GM23338 (cell line): Measurements from ENCODE around the gene RSPH3. TPM values are rescaled to one million over a fixed set of nuclear protein-coding genes. Genes with fewer than 3 reads are reported as not detected.

Source experiments
- CREB1 ChIP-seq: fragments of 250-450 bp; sonication (Bioruptor Pico); IDR thresholded peaks from 2 replicates; pipeline ENCODE4 v1.5.0; 2020; ENCODE audit warnings: low read depth, mild to moderate bottlenecking, moderate library complexity
- NANOG ChIP-seq: IDR thresholded peaks from 2 replicates; pipeline ENCODE4 v1.6.1; 2016; ENCODE audit warnings: antibody characterized with exemption, borderline replicate concordance
- polyA plus RNA-seq: library from polyadenylated mRNA; unstranded; fragments of >200 nt; fragmentation: Nextera tagmentation; extraction: Ambion mirVana; gene quantifications from 2 replicates; pipeline ENCODE4 v1.2.1, GENCODE V29; 2016
- total RNA-seq: library from RNA; depleted of rRNA; stranded (reverse); fragments of >200 nt; shearing (Covaris generic); gene quantifications from 2 replicates; pipeline ENCODE4 v1.2.3, GENCODE V29; 2014
- TF ChIP-seq, protein P1 (sequence below): fragments of 250-450 bp; sonication (Bioruptor Pico); IDR thresholded peaks from 2 replicates; pipeline ENCODE4 v1.5.0; 2020; ENCODE audit warnings: mild to moderate bottlenecking, moderate library complexity
- TF ChIP-seq, protein P2 (sequence below), 2 experiments: fragments of 200-600 bp in 1 of 2; sonication (generic) in 1 of 2; conservative IDR thresholded peaks; 2 replicates each; pipeline versions ENCODE4 v1.5.1 to v1.6.1; 2016 to 2017; ENCODE audit warnings: antibody characterized with exemption in 2 of 2, low read depth in 2 of 2, mild to moderate bottlenecking in 2 of 2, moderate library complexity in 1 of 2
- TF ChIP-seq, protein P3 (sequence below): IDR thresholded peaks from one replicate; pipeline ENCODE4 v1.6.1; 2018; ENCODE audit warnings: antibody characterized with exemption; ENCODE audit not compliant: unreplicated experiment

RSPH3 gene
- total and polyA plus RNA-seq, 2 experiments from 2014 or later, result 1.7 to 3.9 TPM

DNA sequence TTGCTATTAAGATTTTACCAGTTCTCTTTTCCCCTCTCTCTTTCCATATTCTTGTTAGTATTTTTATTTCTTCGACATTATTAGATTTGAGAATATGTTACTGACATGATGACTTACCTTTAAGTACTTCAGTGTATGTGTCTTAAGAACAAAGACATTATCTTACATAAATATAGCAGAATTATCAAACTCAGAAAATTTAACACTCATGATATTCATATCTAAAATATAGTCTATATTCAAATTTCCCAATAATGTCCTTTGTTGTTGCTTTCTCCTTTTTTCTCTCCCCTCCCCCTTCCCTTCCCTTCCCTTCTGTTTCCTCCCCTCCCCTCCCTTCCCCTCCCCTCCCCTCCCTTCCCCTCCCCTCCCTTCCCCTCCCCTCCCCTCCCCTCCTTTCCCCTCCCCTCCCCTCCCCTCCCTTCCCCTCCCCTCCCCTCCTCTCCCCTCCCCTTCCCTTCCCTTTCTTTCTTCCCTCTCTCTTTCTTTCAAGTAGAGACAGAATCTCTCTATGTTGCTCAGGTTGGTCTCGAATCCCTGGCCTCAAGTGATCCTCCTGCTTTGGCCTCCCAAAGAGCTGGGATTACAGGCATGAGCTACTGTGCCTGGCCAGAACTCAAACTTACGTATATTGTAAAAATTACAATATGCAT, 56.5 kb downstream of the RSPH3 start (continued):
- TF ChIP-seq, protein P1, sequence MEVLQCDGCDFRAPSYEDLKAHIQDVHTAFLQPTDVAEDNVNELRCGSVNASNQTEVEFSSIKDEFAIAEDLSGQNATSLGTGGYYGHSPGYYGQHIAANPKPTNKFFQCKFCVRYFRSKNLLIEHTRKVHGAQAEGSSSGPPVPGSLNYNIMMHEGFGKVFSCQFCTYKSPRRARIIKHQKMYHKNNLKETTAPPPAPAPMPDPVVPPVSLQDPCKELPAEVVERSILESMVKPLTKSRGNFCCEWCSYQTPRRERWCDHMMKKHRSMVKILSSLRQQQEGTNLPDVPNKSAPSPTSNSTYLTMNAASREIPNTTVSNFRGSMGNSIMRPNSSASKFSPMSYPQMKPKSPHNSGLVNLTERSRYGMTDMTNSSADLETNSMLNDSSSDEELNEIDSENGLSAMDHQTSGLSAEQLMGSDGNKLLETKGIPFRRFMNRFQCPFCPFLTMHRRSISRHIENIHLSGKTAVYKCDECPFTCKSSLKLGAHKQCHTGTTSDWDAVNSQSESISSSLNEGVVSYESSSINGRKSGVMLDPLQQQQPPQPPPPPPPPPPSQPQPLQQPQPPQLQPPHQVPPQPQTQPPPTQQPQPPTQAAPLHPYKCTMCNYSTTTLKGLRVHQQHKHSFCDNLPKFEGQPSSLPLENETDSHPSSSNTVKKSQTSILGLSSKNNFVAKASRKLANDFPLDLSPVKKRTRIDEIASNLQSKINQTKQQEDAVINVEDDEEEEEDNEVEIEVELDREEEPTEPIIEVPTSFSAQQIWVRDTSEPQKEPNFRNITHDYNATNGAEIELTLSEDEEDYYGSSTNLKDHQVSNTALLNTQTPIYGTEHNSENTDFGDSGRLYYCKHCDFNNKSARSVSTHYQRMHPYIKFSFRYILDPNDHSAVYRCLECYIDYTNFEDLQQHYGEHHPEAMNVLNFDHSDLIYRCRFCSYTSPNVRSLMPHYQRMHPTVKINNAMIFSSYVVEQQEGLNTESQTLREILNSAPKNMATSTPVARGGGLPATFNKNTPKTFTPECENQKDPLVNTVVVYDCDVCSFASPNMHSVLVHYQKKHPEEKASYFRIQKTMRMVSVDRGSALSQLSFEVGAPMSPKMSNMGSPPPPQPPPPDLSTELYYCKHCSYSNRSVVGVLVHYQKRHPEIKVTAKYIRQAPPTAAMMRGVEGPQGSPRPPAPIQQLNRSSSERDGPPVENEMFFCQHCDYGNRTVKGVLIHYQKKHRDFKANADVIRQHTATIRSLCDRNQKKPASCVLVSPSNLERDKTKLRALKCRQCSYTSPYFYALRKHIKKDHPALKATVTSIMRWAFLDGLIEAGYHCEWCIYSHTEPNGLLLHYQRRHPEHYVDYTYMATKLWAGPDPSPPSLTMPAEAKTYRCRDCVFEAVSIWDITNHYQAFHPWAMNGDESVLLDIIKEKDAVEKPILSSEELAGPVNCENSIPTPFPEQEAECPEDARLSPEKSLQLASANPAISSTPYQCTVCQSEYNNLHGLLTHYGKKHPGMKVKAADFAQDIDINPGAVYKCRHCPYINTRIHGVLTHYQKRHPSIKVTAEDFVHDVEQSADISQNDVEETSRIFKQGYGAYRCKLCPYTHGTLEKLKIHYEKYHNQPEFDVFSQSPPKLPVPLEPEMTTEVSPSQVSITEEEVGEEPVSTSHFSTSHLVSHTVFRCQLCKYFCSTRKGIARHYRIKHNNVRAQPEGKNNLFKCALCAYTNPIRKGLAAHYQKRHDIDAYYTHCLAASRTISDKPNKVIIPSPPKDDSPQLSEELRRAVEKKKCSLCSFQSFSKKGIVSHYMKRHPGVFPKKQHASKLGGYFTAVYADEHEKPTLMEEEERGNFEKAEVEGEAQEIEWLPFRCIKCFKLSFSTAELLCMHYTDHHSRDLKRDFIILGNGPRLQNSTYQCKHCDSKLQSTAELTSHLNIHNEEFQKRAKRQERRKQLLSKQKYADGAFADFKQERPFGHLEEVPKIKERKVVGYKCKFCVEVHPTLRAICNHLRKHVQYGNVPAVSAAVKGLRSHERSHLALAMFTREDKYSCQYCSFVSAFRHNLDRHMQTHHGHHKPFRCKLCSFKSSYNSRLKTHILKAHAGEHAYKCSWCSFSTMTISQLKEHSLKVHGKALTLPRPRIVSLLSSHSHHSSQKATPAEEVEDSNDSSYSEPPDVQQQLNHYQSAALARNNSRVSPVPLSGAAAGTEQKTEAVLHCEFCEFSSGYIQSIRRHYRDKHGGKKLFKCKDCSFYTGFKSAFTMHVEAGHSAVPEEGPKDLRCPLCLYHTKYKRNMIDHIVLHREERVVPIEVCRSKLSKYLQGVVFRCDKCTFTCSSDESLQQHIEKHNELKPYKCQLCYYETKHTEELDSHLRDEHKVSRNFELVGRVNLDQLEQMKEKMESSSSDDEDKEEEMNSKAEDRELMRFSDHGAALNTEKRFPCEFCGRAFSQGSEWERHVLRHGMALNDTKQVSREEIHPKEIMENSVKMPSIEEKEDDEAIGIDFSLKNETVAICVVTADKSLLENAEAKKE, result no peak
- TF ChIP-seq, protein P2, sequence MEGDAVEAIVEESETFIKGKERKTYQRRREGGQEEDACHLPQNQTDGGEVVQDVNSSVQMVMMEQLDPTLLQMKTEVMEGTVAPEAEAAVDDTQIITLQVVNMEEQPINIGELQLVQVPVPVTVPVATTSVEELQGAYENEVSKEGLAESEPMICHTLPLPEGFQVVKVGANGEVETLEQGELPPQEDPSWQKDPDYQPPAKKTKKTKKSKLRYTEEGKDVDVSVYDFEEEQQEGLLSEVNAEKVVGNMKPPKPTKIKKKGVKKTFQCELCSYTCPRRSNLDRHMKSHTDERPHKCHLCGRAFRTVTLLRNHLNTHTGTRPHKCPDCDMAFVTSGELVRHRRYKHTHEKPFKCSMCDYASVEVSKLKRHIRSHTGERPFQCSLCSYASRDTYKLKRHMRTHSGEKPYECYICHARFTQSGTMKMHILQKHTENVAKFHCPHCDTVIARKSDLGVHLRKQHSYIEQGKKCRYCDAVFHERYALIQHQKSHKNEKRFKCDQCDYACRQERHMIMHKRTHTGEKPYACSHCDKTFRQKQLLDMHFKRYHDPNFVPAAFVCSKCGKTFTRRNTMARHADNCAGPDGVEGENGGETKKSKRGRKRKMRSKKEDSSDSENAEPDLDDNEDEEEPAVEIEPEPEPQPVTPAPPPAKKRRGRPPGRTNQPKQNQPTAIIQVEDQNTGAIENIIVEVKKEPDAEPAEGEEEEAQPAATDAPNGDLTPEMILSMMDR (conservative IDR thresholded peaks at IDR 0.05; ENCODE audit: low read depth in 2 of 2), result no peak
- TF ChIP-seq CREB1 (no peak), NANOG (no peak)
- TF ChIP-seq, protein P3, sequence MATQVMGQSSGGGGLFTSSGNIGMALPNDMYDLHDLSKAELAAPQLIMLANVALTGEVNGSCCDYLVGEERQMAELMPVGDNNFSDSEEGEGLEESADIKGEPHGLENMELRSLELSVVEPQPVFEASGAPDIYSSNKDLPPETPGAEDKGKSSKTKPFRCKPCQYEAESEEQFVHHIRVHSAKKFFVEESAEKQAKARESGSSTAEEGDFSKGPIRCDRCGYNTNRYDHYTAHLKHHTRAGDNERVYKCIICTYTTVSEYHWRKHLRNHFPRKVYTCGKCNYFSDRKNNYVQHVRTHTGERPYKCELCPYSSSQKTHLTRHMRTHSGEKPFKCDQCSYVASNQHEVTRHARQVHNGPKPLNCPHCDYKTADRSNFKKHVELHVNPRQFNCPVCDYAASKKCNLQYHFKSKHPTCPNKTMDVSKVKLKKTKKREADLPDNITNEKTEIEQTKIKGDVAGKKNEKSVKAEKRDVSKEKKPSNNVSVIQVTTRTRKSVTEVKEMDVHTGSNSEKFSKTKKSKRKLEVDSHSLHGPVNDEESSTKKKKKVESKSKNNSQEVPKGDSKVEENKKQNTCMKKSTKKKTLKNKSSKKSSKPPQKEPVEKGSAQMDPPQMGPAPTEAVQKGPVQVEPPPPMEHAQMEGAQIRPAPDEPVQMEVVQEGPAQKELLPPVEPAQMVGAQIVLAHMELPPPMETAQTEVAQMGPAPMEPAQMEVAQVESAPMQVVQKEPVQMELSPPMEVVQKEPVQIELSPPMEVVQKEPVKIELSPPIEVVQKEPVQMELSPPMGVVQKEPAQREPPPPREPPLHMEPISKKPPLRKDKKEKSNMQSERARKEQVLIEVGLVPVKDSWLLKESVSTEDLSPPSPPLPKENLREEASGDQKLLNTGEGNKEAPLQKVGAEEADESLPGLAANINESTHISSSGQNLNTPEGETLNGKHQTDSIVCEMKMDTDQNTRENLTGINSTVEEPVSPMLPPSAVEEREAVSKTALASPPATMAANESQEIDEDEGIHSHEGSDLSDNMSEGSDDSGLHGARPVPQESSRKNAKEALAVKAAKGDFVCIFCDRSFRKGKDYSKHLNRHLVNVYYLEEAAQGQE, result no peak
